Measurements from ENCODE around the gene CATSPERZ. TPM values are rescaled to one million over a fixed set of nuclear protein-coding genes. Genes with fewer than 3 reads are reported as not detected.

The CATSPERZ gene
- total and polyA plus RNA-seq, 2 of the 8 experiments (the other 6 are each of a cell fraction or from before 2014, with no cell fraction given), result 0.77 TPM; not detected in 1

DNA sequence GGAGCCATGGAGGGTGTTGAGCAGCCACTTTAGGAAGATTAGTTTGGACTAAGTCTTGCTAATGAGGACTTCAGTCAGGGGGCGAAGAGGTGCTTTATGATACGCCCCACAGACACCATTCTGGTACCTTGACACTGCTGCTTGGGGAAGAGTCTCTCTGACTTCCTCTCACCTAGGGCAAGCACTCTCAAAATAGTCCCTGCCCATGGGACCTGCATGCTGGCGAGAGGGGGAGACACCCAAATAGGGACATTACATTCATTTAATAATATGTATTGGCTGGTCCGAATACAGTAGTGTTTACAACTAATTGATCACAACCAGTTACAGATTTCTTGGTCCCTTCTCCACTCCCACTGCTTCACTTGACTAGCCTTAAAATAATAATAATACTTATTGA, 4.4 kb upstream of the CATSPERZ start (continued):
- TF ChIP-seq, protein P1, sequence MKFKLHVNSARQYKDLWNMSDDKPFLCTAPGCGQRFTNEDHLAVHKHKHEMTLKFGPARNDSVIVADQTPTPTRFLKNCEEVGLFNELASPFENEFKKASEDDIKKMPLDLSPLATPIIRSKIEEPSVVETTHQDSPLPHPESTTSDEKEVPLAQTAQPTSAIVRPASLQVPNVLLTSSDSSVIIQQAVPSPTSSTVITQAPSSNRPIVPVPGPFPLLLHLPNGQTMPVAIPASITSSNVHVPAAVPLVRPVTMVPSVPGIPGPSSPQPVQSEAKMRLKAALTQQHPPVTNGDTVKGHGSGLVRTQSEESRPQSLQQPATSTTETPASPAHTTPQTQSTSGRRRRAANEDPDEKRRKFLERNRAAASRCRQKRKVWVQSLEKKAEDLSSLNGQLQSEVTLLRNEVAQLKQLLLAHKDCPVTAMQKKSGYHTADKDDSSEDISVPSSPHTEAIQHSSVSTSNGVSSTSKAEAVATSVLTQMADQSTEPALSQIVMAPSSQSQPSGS (IDR thresholded peaks at IDR 0.05; ENCODE audit: low read length), result no peak
- TF ChIP-seq GTF2F1 (IDR thresholded peaks at IDR 0.05; ENCODE audit: borderline replicate concordance, low read depth, low read length), result no peak
